ENCODE measurements around the gene OR5W2.
"Not testable (repeated sequence)": the region's sequence is repeated elsewhere in the genome, so short reads cannot be mapped to it uniquely, and the experiment has no call there.

Gene OR5W2

GRCh38 chr11:55914482-55914881 lies at the start of gene OR5W2:
TSS of gene OR5W2 (minus strand) at chr11:55914582. CDS start at chr11:55914582, 0 bp downstream.
- DNase-seq, result no peak

GRCh38 chr11:55956521-55956920 lies 42.1 kb upstream of the OR5W2 start:
- DNase-seq, result no peak

- DNase-seq, result no peak
Measured at GRCh38 chr11:55949330-55949729, 34.9 kb upstream of the OR5W2 start.

GRCh38 chr11:55942785-55943392 lies 28.5 kb upstream of the OR5W2 start:
- DNase-seq, result no peak

- no peak for DNase-seq
Measured at GRCh38 chr11:55936300-55936699, 21.9 kb upstream of the OR5W2 start, which contains the start of gene OR5I1. TSS of gene OR5I1 (minus strand) at chr11:55936400. CDS start at chr11:55936400, 0 bp downstream.

- no peak for DNase-seq
Measured at GRCh38 chr11:55920537-55920936, 6.2 kb upstream of the OR5W2 start.

GRCh38 chr11:55902308-55902707 lies 12.1 kb downstream of the OR5W2 start:
- no peak for DNase-seq

- DNase-seq, result no peak
Measured at GRCh38 chr11:55895216-55895615, 19.2 kb downstream of the OR5W2 start.

- DNase-seq, result not testable (repeated sequence)
Measured at GRCh38 chr11:55885481-55885880, 28.9 kb downstream of the OR5W2 start.

- DNase-seq, result not testable (repeated sequence)
Measured at GRCh38 chr11:55884995-55885394, 29.4 kb downstream of the OR5W2 start.

- DNase-seq, result not testable (repeated sequence)
Measured at GRCh38 chr11:55882997-55883396, 31.4 kb downstream of the OR5W2 start, which contains the start of gene TRIM51. TSS of gene TRIM51 (plus strand) at chr11:55883297. CDS start at chr11:55885429, 2,132 bp downstream.

- DNase-seq, result not testable (repeated sequence)
Measured at GRCh38 chr11:55873146-55873545, 41.2 kb downstream of the OR5W2 start.

- not testable (repeated sequence) for DNase-seq
Measured at GRCh38 chr11:55872731-55873130, 41.7 kb downstream of the OR5W2 start.

GRCh38 chr11:55867354-55867753 lies 47.0 kb downstream of the OR5W2 start:
- DNase-seq, result not testable (repeated sequence)
